ENCODE results near the gene SUPT6H. TPM values are rescaled to one million over a fixed set of nuclear protein-coding genes. Genes with fewer than 3 reads are reported as not detected.
A peak's percentile ranks its signal among the peaks of the same experiment; 100 is the strongest.

Gene SUPT6H
- total and polyA plus RNA-seq, 9 of the 15 experiments (the other 6 are each of a cell fraction or from before 2014, with no cell fraction given) = 1.7 to 77.7 (median 49.2) TPM

GRCh38 chr17:28643983-28644786 lies 17.8 kb upstream of the SUPT6H start (continued):
- TF ChIP-seq TEAD4 (IDR thresholded peaks at IDR 0.05; ENCODE audit: low read length) = peak; percentile 53
- TF ChIP-seq TEAD4 (CRISPR knock-in tag; IDR thresholded peaks at IDR 0.05; ENCODE audit: borderline replicate concordance) = no peak
- peak; percentile 43; the same call in 1 of the 2 replicates for TF ChIP-seq DPF2 (IDR thresholded peaks at IDR 0.05)
- peak; percentile 71 for TF ChIP-seq NKRF (IDR thresholded peaks at IDR 0.05; ENCODE audit: borderline replicate concordance)
- TF ChIP-seq NCOA4 (IDR thresholded peaks at IDR 0.05; ENCODE audit: partially characterized antibody) = no peak
- TF ChIP-seq NONO (IDR thresholded peaks at IDR 0.05; ENCODE audit: low read depth in 2 of 2, low read length in 1 of 2) = 0 out of 4 replicates have a peak, but pooled peaks of 1 of the 2 experiments have one; percentile 11
- TF ChIP-seq ETV1 (tag; conservative IDR thresholded peaks at IDR 0.05; ENCODE audit: low read depth) = peak; percentile 59; the same call in 1 of the 2 replicates
- no peak for TF ChIP-seq ATF1 (CRISPR knock-in tag; IDR thresholded peaks at IDR 0.05)
- peak; percentile 37; the same call in 1 of the 2 replicates for TF ChIP-seq ATF1 (tag; IDR thresholded peaks at IDR 0.05)
- TF ChIP-seq ZNF76 (CRISPR knock-in tag; IDR thresholded peaks at IDR 0.05; ENCODE audit: borderline replicate concordance) = 0 out of 2 replicates have a peak, but pooled peaks have one; percentile 49
- TF ChIP-seq CBX3 (IDR thresholded peaks at IDR 0.05; ENCODE audit: borderline replicate concordance in 1 of 2, low read length in 2 of 2) = no peak
- no peak for TF ChIP-seq ZNF354B (CRISPR knock-in tag; IDR thresholded peaks at IDR 0.05)
- peak; percentile 64 to 69 for TF ChIP-seq MNT (conservative IDR thresholded peaks at IDR 0.05)
- no peak for TF ChIP-seq TGIF2 (CRISPR knock-in tag; IDR thresholded peaks at IDR 0.05)
- TF ChIP-seq ZNF707 (CRISPR knock-in tag; conservative IDR thresholded peaks at IDR 0.05) = no peak
- no peak for TF ChIP-seq ZNF263 (CRISPR knock-in tag; IDR thresholded peaks at IDR 0.05; ENCODE audit: borderline replicate concordance)
- no peak for TF ChIP-seq MEF2D (tag; conservative IDR thresholded peaks at IDR 0.05; ENCODE audit: low read depth)
- peak; percentile 6 for TF ChIP-seq MEIS2 (IDR thresholded peaks at IDR 0.05; ENCODE audit: partially characterized antibody)
- no peak for TF ChIP-seq PBX2 (CRISPR knock-in tag; IDR thresholded peaks at IDR 0.05; ENCODE audit: low read depth)
- TF ChIP-seq PBX2 (tag; conservative IDR thresholded peaks at IDR 0.05; ENCODE audit: low read depth) = peak; percentile 24; the same call in 1 of the 2 replicates
- no peak for TF ChIP-seq ZNF133 (CRISPR knock-in tag; IDR thresholded peaks at IDR 0.05)
- TF ChIP-seq HMG20A (CRISPR knock-in tag; conservative IDR thresholded peaks at IDR 0.05) = no peak
- no peak for TF ChIP-seq EGR1 (conservative IDR thresholded peaks at IDR 0.05)
- TF ChIP-seq HLTF (IDR thresholded peaks at IDR 0.05) = no peak

Data from K562 (cell line).